Kidney epithelial cell (primary cell): Measurements from ENCODE around the gene PRKRA. TPM values are rescaled to one million over a fixed set of nuclear protein-coding genes. Genes with fewer than 3 reads are reported as not detected.

Source experiments
- DNase-seq: peaks from one replicate; pipeline ENCODE4 v3.0.0-alpha.2; 2010; ENCODE audit warnings: low read depth
- H3K27me3 ChIP-seq: 2 replicates; pipeline ENCODE4 v1.6.0; 2011; ENCODE audit warnings: low read length; ENCODE audit not compliant: control insufficient read depth, insufficient read depth
- H3K36me3 ChIP-seq: 2 replicates; pipeline ENCODE4 v1.5.1; 2011; ENCODE audit warnings: low read length; ENCODE audit not compliant: control insufficient read depth, insufficient read depth
- H3K4me3 ChIP-seq: 2 replicates; pipeline ENCODE4 v1.5.1; 2011; ENCODE audit warnings: low read depth, mild to moderate bottlenecking, control low read depth, low read length
- total RNA-seq: library from RNA; depleted of rRNA; stranded (reverse); fragments of >200 nt; gene quantifications from 2 replicates; pipeline ENCODE4 v1.2.3, GENCODE V29; 2015
- TF ChIP-seq, protein P1 (sequence below): IDR thresholded peaks from 2 replicates; pipeline ENCODE4 v1.5.1; 2011; ENCODE audit warnings: mild to moderate bottlenecking, moderate library complexity, low read length, control low read depth, inconsistent platforms; ENCODE audit not compliant: insufficient read depth, poor library complexity, severe bottlenecking

Gene PRKRA
- total RNA-seq, 1 donor from 2014 or later: 50.4 TPM

DNA sequence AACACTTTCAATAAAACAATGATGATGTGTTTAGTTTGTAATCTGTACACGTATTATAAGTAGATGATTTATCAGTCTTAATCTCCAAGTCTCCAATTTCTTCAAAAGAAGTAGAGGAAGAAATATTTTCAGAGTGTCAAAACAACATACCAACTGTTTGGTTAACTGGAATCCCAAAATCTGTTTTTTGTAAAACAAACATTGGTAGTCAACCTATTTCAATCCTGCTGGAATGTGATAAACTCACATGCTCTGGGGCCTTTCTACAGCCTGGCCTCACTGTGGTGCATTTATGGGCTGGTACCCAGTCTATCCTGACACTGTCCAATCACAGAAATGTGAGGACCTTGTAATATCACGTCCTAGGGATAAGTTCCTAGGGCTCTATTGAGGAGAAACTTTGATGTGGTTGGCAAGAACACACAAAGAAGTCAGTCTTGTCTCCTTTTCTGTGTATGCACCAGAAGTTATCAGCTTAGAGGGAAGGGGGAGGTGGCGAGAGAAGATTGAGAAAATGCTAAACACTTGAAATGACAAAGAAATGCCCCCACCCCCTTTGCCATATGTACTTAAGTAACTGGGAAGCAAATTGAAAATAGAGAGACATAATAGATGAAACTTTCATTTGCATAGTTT lies 47.2 kb downstream of the PRKRA start:
- DNase-seq: no peak
- H3K4me3 ChIP-seq: no peak overlapping the region
- TF ChIP-seq, protein P1, sequence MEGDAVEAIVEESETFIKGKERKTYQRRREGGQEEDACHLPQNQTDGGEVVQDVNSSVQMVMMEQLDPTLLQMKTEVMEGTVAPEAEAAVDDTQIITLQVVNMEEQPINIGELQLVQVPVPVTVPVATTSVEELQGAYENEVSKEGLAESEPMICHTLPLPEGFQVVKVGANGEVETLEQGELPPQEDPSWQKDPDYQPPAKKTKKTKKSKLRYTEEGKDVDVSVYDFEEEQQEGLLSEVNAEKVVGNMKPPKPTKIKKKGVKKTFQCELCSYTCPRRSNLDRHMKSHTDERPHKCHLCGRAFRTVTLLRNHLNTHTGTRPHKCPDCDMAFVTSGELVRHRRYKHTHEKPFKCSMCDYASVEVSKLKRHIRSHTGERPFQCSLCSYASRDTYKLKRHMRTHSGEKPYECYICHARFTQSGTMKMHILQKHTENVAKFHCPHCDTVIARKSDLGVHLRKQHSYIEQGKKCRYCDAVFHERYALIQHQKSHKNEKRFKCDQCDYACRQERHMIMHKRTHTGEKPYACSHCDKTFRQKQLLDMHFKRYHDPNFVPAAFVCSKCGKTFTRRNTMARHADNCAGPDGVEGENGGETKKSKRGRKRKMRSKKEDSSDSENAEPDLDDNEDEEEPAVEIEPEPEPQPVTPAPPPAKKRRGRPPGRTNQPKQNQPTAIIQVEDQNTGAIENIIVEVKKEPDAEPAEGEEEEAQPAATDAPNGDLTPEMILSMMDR: no peak
- H3K36me3 ChIP-seq: no peaks in the 10 kb centered on the region
- no peaks in the 10 kb centered on the region for H3K27me3 ChIP-seq

DNA sequence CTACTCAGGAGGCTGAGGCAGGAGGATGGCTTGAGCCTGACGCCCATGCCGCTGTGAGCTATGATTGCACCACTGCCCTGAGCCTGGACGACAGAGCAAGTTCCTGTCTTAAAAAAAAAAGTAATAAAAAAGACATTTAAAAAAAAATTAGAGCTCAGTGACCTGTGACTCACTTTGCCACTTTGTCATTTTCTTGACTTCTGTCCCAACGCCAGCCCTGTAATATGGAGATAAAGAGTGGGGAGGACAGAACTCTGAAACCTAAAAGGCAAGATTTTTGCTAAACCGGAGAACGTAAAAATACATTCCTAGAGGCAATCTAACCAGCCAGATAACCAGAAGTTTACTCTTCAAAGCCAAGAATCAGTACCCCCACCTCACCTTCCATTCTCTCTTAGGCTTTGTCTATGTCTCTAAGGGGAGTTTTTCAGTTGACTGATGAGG lies 49.0 kb downstream of the PRKRA start:
- TF ChIP-seq, protein P1: no peak
- DNase-seq: no peak
- no peaks in the 10 kb centered on the region for H3K27me3 ChIP-seq
- no peaks in the 10 kb centered on the region for H3K36me3 ChIP-seq
- H3K4me3 ChIP-seq: no peak overlapping the region

DNA sequence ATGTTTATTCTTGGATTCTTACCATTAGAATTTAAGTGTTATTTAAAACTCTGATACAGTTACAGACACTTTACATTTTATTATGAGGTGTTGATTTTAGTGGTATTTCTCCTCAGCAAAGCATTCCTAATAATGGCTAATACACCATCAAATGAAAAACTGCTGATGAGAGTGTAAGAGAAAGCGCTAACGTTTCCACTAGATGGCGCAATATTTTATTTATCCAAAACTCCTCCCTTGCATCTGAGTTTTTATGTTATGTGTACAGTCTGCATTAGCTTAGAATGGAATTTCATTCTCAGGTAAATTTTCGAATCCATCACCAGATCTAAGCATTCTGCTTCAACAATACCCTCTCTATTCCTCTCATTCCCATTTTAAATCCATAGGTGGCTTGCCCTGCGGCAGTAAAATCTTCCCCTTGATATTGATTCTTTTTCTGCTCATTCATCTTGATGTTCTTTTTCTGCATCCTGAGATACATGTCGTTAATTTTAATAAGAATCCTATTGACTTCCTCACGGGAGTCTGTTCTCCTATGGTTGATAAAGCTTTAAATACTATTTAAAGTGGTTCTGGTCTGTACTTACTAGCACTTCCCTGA lies 53.9 kb downstream of the PRKRA start:
- DNase-seq: no peak
- TF ChIP-seq, protein P1: peak; percentile 64
- Histone ChIP-seq H3K36me3 (no peaks in the 10 kb centered on the region), H3K27me3 (no peaks in the 10 kb centered on the region), H3K4me3 (no peak overlapping the region)

DNA sequence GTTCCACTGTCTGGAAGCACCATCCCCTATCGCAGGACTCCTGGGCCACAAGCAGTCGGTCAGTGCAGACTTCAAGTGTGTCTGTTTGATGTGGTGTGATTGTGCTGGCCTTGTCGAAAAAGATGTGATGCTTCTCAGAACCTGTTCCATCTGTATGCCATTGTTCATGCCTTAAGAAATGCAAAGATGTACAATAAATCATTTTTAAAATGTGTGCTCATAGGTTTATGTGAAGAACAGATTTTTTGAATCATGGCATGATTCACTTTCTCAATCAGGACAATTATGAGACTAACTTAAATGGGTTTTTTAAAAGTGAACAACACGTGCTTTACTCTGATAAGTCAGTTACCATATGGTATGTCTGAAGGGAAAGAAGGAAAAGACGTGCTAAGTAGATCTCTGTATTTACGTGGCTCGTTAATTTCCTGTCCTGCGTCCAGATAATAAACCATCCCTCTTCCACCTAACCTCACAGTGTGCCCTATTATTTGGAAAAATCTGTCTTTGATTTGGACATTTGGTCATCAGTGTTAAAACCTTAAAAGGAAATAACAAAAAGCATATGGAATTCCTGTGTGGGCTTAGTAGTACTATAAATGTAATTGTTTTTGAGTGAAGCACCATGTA lies 54.9 kb downstream of the PRKRA start:
- TF ChIP-seq, protein P1: no peak
- Histone ChIP-seq H3K27me3 (no peaks in the 10 kb centered on the region), H3K4me3 (no peak overlapping the region), H3K36me3 (no peaks in the 10 kb centered on the region)
- DNase-seq: no peak

DNA sequence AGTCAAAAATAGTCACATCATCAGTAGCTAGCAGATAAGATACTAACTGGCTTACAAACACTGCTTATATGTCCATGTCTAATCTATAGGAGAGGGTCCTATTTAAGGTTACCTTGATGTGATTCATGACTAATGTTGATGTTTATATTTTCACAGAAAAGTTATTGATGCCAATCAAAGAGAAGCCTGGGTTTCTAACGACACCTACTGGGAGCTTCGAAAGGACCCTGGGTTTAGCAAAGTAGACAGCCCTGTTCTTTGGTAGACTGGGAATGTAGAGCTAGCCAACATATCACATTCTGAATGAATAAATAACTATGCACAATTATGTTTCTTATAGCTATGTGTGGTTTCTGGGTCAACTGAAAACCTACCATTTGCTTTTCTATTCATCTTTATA lies 55.7 kb downstream of the PRKRA start:
- H3K27me3 ChIP-seq: no peaks in the 10 kb centered on the region
- DNase-seq: no peak
- H3K4me3 ChIP-seq: no peak overlapping the region
- H3K36me3 ChIP-seq: no peaks in the 10 kb centered on the region
- TF ChIP-seq, protein P1: no peak
